AML-193 (cell line): ENCODE results near the gene C15orf61.

ENCODE experiments used
- DNase-seq, 2 experiments: peaks; one replicate each; lab custom pipeline; 2025; lab: John Stamatoyannopoulos, UW

C15orf61 gene

DNA sequence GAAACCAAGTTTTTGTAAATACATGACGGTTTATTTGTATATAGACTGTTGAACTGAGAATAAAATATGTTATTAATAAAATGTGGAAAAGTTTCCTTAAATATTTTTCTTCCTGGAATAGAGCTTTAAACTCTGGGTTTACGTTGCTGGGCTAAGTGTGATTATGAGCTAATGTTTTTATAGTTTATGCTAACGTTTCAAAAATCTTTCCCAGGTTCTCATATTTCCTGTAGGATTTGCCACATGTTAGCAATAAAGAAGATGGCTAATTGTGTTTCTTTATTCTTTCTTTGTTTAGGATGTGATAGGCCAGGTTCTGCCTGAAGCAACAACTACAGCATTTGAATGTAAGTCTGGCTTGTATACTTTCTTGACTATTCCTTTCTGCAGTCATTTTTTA, 28.8 kb downstream of the C15orf61 start:
- no peak for DNase-seq

DNA sequence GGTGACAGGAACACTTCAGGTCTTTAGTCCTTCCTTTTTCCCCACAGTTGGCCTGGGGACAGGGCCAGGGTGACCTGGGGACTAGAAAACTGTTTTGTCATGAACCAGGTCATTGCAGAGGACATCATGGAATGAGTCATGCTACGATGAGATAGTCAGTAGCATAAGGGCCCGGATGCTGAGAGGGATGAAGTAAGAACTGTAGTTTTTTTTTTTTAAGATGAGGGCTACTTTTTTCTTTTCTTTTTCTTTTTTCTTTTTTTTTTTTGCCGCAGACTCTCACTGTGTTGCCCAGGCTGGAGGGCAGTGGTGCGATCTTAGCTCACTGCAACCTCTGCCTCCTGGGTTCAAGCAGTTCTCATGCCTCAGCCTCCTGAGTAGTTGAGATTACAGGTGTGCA, 29.6 kb downstream of the C15orf61 start:
- DNase-seq: no peak

GRCh38 chr15:67551207-67551743, 30.3 kb downstream of the C15orf61 start:
- no peak for DNase-seq

DNA sequence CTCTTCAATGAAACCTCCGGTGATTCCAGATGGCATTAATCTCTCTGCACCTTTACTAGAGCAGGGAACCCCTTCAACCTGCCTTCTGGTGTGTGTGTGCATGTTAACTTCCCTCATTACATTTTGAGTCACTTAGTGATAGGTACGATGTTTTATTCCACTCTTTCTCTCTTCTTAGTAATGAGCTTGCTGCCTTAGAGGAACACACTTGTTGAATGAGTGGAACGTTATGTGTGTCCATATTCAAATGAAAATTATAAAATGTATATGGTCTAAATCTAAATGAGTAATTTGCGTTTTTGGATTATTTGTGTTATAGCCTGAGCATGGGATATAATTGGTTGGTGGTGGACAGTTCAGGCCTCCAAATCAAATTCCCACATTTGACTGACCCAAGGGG, 33.6 kb downstream of the C15orf61 start:
- no peak for DNase-seq

GRCh38 chr15:67556976-67557570, 36.1 kb downstream of the C15orf61 start:
- no peak for DNase-seq

DNA sequence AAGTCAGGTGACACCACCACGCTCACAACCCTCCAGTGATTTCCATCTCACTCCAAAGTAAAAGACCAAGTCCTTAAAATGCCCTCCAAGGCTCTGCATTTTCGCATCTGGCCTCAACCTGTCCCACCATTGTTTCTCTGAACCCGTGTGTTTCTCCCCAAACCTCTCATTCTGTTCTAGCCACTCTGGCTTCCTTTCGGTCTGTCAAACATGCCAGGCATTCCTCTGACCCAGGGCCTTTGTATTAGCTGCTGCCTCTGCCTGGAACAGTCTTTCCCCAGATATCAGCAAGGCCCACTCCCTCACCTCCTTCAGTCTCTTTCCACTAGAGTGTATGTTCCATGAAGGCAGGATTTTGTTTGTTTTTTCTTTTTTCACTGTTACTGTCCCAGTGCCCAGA, 37.6 kb downstream of the C15orf61 start:
- no peak for DNase-seq

DNA sequence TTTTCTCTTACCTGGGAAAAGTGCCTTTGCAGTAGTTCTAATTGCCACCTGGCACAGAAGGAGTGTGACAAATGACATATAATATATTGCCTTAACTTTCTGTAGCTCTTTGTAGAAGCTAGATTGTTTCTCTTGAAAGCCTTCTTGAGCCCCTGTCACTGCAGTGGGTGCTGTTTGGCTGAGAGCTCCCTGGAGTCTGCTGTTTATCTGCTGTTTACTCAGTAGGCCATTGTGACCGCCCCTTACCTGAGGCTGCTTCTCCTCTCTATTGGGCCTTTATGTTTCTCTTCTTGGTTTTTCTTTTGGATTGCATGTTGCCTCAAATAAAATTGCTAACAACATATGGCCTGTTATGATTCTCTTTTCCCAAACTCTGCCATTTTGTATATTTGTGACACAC, 38.2 kb downstream of the C15orf61 start:
- no peak for DNase-seq

DNA sequence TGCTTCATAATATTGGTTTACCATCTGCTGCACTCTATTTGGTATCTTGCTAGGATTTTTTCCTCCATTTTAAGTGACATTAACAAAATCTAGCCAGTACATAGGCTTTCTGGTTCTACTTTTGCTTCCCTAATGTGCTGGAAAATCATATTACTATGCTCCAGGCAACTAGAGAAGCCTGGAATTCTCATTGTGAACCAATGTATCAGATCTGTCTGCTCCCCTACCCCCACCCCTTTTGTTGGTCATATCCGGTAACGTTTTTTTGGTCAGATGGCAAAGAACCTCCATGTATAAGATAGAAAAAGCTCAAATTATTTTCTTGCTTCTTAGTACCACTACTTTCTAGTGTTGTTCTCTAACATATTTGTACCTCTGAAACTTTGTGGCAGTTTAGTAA, 38.6 kb downstream of the C15orf61 start:
- DNase-seq: no peak

DNA sequence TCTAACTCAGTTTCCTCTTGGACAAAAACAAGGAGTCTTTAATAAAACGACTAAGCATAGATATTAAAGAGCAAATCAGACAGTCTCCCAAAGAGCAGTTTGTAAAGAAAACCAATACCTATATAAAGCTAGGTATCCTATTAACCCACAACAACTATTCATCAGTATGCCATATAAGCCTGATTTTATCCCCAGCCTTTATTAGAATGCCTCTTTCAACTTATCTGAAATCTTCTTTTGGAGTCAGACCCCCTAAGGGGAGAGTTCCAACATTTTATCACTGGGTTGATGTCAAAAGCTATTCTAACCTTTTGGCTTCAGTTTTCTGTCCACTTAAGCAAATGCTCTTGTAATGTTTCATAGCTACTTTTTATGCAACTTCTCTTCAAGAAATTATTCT, 39.4 kb downstream of the C15orf61 start:
- no peak for DNase-seq

- no peak for DNase-seq
Measured at GRCh38 chr15:67563092-67563491, 42.2 kb downstream of the C15orf61 start.

- DNase-seq: no peak
Measured at GRCh38 chr15:67564021-67564967, 43.4 kb downstream of the C15orf61 start.

- DNase-seq: no peak
Measured at GRCh38 chr15:67564968-67565345, 44.0 kb downstream of the C15orf61 start.

- DNase-seq: no peak
Measured at GRCh38 chr15:67569668-67570067, 48.7 kb downstream of the C15orf61 start.

DNA sequence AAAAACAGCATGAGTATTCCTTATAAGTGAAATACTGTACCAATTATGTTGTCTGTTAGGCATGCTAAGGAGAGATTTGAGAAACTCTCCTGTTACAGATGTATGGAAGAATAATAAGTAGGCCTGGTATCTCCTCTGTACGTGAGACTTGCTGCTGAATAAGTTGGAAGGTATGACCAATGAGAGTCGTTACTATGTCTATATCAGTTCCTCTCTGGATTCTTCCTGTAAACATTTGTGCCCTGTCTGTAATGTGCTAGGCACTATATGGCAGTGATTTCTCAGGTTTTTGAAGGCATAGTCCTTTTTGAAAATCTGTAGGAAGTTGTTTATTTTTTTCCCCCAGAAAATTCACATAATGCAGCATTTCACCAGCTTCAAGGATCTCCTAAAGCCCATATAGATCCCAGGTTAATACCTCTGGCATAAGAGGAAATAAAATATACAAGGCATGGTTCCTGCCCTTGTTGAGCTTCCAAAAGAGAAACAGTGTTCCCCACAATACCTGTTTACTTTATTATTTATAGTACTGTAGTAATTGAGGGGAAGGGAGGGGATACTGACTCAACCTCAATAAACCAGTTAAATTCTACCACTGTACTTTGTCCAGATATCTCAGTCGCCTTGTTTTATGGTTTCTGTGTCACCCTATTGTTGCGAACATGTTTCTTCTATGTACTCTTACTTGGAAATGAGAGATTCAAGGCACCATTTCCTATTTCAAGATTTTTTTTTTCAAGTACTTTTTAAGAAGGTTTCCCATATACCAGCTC, 50.1 kb downstream of the C15orf61 start:
- DNase-seq: no peak

DNA sequence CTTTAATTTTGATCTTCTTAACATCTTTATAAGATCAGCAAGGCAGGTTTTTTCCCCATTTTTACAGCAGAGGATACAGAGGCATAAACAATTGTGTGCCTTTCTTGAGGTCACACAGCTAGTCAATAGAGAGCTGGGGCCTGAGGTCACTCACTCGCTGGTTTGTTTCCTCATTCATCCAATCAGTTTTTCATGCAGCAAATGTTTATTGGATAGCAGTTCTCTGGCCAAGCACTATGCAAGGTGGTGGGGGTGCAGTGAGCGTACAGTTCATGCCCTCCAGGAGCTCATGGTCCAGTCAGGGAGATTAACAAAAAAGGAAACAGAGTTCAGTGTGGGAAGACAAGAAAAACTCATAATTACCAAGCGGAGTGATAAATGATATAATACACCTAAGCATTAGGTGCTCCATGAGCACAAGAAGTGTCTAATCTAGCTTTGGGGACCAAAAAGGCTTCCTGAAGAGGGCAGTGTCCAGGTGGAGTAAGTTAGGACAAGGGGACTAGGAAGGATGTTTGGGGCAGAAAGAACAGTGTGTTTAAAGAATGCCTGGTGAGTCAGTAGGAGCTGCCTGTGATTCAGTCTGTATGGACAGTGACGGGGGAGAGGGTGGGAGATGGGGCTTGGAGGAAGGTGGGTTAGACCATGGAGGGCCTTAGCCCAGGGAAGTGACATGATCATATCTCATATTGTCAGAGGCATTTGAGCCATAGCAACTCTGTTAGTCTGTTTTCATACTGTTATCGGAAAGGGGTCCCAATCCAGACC, 50.9 kb downstream of the C15orf61 start:
- DNase-seq: no peak

DNA sequence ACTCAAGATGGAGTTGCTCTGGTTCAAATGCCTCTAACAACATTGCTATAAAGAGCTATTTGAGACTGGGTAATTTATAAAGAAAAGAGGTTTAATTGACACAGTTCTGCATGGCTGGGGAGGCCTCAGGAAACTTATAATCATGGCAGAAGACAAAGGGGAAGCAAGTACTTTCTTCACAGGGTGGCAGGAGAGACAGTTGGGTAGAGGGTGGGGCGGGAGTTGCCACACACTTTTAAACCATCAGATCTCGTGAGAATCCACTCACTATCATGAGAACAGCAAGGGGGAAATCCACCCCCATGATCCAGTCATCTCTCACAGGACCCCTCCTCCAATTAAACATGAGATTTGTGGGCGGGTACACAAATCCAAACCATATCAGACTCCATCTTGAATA, 52.3 kb downstream of the C15orf61 start:
- no peak for DNase-seq

- no peak for DNase-seq
Measured at GRCh38 chr15:67575039-67575502, 54.1 kb downstream of the C15orf61 start.

DNA sequence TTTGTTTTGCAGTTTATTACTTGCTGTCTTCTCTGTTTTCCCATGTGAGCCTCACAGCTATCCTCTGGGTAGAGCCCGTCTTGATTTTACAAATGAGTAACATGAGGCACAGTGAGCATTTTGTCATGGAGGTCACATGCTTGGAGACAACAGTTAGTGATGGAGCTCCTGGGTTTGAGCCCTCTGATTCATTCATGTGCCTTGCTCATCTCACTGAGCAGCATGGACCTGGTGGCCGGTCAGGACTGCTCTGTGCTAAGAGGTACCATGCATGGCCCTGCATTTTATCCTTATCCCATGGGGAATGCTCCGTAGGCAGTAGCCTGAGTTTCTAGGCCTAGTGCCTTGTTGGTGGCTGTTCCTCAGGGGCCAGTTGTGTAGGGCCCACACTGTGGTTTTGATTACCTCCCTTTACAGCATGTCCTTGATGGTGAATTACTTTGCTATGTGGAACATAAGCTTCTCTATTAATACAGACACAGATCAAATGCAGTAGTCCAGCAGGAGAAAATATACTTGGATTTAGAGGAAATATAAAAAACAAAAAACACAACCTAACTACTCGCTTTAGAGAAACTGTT, 57.2 kb downstream of the C15orf61 start:
- DNase-seq: no peak

GRCh38 chr15:67579164-67579563, 58.2 kb downstream of the C15orf61 start:
- no peak for DNase-seq
